Measurements from ENCODE around the gene ITGA6.

ITGA6 gene

DNA sequence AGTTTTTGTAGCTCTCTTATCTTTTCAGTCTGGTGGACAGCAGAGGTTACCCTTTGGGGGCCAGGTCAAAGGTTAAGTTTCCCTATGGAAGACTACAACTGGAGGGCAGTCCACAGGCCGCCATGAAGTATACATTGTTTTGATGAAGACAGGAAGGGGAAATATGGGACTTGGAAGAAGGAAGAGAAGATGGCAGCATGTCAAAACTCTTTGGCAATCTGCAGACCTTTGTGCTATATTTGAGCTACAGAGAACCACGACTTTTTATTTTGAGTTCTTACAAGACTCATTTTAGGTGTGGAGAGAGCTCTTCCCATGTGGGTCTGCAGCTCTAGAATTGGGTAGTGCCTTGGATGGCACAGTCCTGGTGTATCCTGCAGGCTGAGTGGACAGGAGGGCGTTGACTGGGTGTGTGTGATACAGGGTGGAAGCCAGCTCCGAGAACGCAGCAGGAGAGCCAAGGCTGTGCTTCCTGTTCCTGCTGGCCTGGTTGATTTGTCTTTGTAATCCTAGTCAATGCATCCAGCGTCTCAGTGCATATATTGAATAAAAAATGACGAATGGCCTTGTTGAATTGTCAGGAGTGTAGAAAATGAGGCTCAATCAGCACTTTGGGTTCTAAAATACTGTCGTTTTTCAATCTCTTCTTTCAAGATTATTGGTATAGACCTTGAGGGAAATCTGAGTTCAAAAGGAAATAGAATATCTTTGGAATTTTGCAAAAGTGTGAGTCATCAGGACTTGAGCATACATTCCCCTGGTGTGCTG lies 11.5 kb downstream of the ITGA6 start:
- peak; percentile 75 for DNase-seq (ENCODE audit: low read depth)
- TF ChIP-seq, protein P1, sequence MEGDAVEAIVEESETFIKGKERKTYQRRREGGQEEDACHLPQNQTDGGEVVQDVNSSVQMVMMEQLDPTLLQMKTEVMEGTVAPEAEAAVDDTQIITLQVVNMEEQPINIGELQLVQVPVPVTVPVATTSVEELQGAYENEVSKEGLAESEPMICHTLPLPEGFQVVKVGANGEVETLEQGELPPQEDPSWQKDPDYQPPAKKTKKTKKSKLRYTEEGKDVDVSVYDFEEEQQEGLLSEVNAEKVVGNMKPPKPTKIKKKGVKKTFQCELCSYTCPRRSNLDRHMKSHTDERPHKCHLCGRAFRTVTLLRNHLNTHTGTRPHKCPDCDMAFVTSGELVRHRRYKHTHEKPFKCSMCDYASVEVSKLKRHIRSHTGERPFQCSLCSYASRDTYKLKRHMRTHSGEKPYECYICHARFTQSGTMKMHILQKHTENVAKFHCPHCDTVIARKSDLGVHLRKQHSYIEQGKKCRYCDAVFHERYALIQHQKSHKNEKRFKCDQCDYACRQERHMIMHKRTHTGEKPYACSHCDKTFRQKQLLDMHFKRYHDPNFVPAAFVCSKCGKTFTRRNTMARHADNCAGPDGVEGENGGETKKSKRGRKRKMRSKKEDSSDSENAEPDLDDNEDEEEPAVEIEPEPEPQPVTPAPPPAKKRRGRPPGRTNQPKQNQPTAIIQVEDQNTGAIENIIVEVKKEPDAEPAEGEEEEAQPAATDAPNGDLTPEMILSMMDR (IDR thresholded peaks at IDR 0.05; ENCODE audit: insufficient read depth, low read depth, low read length, missing control alignments), result no peak
- no peak overlapping the region for H3K4me3 ChIP-seq (ENCODE audit: low read length)

DNA sequence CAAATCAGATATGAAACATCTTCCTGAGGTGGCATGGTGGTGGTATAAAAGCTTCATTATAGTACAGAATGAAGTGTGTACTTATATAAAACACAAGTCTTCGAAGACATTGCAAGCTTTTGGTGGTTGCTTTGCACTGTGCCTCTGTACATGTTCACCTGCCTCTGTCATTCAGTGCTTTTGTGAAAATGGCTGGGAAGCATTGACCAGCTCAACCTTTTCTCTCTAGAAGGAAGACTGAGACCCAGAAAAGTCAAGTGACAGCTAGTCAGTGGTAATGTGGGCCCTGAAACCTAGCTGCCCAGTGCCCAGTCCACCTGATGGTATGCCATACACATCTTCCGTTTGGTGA lies 12.1 kb downstream of the ITGA6 start:
- H3K4me3 ChIP-seq (ENCODE audit: low read length), result no peak overlapping the region
- TF ChIP-seq, protein P1 (IDR thresholded peaks at IDR 0.05; ENCODE audit: insufficient read depth, low read depth, low read length, missing control alignments), result no peak
- no peak for DNase-seq (ENCODE audit: low read depth)

DNA sequence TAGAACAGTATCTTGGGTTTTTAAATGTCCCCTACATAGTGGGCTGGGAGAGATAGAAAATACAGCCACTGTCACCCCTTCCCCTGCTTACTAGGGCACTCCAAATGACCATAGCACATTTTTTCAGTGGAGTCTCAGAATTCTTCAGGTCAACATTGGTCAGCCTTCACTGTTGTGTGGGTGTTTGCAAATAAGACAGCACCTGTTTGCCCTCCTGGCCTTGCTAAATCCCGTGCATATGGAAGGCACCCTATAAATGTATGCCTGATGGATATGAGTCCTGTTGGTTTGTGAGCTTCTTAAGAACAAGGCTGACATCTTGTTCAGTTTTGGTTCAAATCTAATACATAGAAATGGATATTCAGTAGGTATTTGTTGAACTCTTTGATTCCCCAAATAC lies 12.5 kb downstream of the ITGA6 start:
- no peak for DNase-seq (ENCODE audit: low read depth)
- H3K4me3 ChIP-seq (ENCODE audit: low read length), result no peak overlapping the region
- TF ChIP-seq, protein P1 (IDR thresholded peaks at IDR 0.05; ENCODE audit: insufficient read depth, low read depth, low read length, missing control alignments), result no peak

DNA sequence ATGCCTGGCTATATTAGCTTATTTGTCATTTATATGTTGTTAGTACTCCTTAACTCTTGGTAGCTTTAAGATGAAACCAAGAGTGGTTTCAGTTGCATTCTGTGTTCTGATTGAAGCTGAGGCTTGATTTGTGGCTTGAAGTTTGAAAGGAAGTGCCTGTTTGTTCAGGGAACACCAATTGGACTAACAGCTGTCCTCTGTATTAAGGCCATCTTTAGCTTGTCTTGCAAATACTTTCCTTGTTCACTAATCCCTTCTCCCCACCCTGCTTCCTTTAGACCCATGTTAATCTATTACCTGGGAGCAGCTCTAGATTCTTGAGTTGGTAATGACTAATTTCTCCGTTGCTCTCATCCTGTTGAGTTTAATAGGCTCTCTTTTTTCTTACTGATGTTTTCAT lies 13.4 kb downstream of the ITGA6 start:
- no peak overlapping the region for H3K4me3 ChIP-seq (ENCODE audit: low read length)
- DNase-seq (ENCODE audit: low read depth), result peak; percentile 60
- TF ChIP-seq, protein P1 (IDR thresholded peaks at IDR 0.05; ENCODE audit: insufficient read depth, low read depth, low read length, missing control alignments), result no peak

DNA sequence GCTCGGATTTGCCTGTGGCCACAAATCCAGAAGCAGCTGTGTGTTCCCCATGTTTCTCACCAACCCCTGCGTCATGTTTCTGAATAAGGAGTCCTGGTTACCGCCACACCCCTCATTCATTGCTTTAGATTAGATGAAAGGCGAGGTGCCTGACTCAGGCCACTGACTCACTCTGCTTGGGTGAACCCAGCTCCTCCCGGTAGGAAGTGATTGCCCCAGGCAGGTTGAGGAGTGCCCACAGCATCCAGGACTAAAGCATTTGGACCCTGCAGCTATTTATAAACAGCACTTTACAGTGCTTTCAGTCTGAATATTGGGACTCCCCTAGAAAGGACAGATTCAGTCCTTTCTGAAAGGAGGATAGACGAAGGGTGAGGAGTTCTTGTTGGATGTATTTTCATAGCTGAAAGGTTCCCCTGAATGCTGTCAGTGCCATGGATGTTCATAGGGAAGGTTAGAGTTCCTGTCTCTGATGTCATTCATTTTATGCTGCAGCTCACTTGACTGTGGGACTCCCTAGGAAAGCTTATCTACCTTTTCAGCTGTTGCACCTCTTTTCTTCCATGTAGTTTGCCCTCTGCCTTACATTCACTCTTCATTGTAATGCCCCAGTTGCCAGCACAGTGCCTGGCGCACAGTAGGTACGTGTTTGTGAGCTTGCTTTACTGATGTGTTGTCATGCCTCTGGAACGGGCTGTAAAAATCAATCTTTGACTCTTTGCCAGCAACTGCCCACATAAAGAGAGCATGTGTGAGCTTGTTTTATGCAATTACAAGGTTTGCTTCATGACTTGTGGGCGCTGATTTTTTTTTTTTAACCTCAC lies 14.9 kb downstream of the ITGA6 start:
- TF ChIP-seq, protein P1 (IDR thresholded peaks at IDR 0.05; ENCODE audit: insufficient read depth, low read depth, low read length, missing control alignments), result no peak
- H3K4me3 ChIP-seq (ENCODE audit: low read length), result no peak overlapping the region
- DNase-seq (ENCODE audit: low read depth), result peak; percentile 100

DNA sequence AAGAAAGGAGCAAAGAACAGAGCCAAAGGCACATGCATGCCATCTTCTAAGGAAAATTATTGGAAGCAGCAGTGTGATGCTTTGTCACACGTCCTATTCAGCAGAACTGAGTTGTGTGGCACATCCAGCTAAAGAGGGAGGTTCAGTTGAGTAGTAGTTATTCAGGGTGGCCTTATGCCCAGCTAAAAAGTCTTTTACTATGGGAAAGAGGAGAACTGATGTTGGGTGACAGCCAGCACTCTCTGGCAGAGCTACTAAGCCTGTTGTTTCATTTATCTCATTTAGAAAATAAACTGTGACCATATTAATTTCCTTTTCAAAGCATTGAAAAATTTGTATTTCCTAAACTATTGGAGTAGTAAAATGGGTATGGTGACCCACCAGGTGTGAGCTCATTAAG lies 18.5 kb downstream of the ITGA6 start:
- DNase-seq (ENCODE audit: low read depth), result no peak
- TF ChIP-seq, protein P1 (IDR thresholded peaks at IDR 0.05; ENCODE audit: insufficient read depth, low read depth, low read length, missing control alignments), result no peak
- no peak overlapping the region for H3K4me3 ChIP-seq (ENCODE audit: low read length)
